Liver (tissue), 3 donors: ENCODE data around the gene IL24.

ENCODE experiments used
- CTCF ChIP-seq: fragments of 150-350 bp; IDR thresholded peaks from 2 replicates; pipeline ENCODE4 v1.5.1; 2017; ENCODE audit warnings: improper control_type of control experiment, low read depth, low read length; ENCODE audit not compliant: missing input control
- EGR1 ChIP-seq, 2 donors: IDR thresholded peaks; 2 replicates each; pipeline ENCODE4 v1.6.1; 2016 to 2018; ENCODE audit warnings: antibody characterized with exemption in 2 of 2, low read depth in 2 of 2
- GABPA ChIP-seq, 2 donors: IDR thresholded peaks in 1 of 2; conservative IDR thresholded peaks in 1 of 2; 2 replicates each; pipeline ENCODE4 v1.6.1; 2016; ENCODE audit warnings: antibody characterized with exemption in 2 of 2, mild to moderate bottlenecking in 1 of 2, moderate library complexity in 1 of 2
- JUND ChIP-seq, 2 donors: IDR thresholded peaks; 2 replicates each; pipeline ENCODE4 v1.6.1; 2016; ENCODE audit warnings: antibody characterized with exemption in 2 of 2
- MAX ChIP-seq: IDR thresholded peaks from 2 replicates; pipeline ENCODE4 v1.6.1; 2016; ENCODE audit warnings: antibody characterized with exemption
- RXRA ChIP-seq, 2 donors: IDR thresholded peaks; 2 replicates each; pipeline ENCODE4 v1.6.1; 2017 to 2018; ENCODE audit warnings: antibody characterized with exemption in 2 of 2, mild to moderate bottlenecking in 1 of 2
- SP1 ChIP-seq: IDR thresholded peaks from 2 replicates; pipeline ENCODE4 v1.6.1; 2018; ENCODE audit warnings: antibody characterized with exemption, mild to moderate bottlenecking
- YY1 ChIP-seq: IDR thresholded peaks from 2 replicates; pipeline ENCODE4 v1.6.1; 2016; ENCODE audit warnings: antibody characterized with exemption, mild to moderate bottlenecking
- donor health status: healthy.
- donor health status: healthy.

GRCh38 chr1:206932177-206932576 lies 34.9 kb downstream of the IL24 start:
- no peak for TF ChIP-seq EGR1 (IDR thresholded peaks at IDR 0.05; ENCODE audit: low read depth in 2 of 2)
- no peak for TF ChIP-seq YY1
- TF ChIP-seq SP1: no peak
- no peak for TF ChIP-seq RXRA (IDR thresholded peaks at IDR 0.05)
- no peak for TF ChIP-seq JUND (IDR thresholded peaks at IDR 0.05)
- no peak for TF ChIP-seq CTCF
- TF ChIP-seq GABPA (IDR thresholded peaks at IDR 0.05 in 1 of 2, conservative IDR thresholded peaks at IDR 0.05 in 1 of 2): no peak
- no peak for TF ChIP-seq MAX
